ENCODE measurements around the gene FUT1.
A peak's percentile ranks its signal among the peaks of the same experiment; 100 is the strongest.
"Not testable (repeated sequence)": the region's sequence is repeated elsewhere in the genome, so short reads cannot be mapped to it uniquely, and the experiment has no call there.

The FUT1 gene

DNA sequence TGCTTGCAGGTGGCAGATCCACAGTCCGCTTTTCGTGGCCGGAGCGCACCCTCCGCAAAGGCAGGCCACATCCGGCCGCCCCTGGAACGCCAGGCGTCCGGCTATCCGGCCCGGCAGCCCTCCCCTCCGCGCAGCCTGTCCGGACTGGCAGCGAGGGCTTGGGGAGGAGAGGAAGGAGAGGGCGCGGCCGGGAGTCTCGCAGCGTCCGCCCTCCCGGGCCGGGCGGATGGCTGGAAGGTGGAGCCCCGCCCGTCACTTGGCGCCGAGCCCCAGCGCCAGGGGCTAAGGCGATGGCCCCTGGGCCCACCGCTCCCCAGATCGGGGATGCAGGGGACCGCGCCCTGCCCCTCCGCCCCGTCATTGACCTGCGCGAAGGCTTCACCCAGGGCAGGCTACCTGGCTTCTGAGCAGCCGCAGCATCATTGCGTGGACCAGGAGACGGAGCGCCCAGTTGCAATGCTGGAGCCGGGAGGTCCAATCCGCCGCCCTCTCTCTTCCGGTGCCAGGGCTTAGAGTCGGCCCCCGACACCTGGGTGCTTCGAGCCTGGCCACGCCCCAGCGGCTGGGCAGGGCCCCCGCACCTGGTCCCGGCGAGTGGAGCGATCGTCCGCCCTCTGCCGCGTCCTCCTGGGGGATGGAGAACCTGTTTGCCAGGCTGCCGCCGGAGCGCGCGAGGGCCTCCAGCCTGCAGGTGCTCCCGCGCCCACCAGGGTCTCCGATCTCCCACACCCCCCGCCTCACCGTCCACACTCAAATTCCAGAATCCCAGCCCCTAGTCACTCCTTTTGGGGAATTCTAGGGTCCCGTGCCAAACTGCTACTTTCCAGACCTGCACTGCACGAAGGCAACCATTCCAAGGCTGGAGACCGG, at the start of gene FUT1:
Gene FUT1 (minus strand): TSS at position 146 of the 870 bp plus-strand sequence. CDS start 1,360 bp downstream, outside the sequence.
- no peak for DNase-seq

GRCh38 chr19:48799358-48800300, 47.2 kb upstream of the FUT1 start:
- no peak for DNase-seq

DNA sequence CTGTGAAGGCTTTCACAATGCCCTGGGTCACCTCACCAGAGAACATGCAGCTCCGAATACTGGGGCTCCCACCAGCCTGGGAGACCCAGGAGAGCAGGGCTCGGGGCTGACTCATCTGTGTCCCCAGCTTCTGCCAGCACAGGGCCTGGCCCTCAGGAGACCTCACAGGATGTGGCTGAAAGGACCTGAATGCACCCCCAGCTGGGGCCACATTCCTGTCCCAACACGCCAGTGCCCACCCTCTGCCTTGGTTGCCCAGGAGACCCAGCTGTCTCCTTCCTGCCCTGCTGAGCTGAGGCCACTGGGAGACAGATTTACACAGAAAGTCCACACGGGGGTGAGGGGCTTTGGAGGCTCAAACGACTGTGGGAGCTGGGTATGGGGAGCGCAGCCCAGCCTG, 46.5 kb upstream of the FUT1 start:
- DNase-seq, result no peak

GRCh38 chr19:48797103-48797502, 44.7 kb upstream of the FUT1 start:
- no peak for DNase-seq

DNA sequence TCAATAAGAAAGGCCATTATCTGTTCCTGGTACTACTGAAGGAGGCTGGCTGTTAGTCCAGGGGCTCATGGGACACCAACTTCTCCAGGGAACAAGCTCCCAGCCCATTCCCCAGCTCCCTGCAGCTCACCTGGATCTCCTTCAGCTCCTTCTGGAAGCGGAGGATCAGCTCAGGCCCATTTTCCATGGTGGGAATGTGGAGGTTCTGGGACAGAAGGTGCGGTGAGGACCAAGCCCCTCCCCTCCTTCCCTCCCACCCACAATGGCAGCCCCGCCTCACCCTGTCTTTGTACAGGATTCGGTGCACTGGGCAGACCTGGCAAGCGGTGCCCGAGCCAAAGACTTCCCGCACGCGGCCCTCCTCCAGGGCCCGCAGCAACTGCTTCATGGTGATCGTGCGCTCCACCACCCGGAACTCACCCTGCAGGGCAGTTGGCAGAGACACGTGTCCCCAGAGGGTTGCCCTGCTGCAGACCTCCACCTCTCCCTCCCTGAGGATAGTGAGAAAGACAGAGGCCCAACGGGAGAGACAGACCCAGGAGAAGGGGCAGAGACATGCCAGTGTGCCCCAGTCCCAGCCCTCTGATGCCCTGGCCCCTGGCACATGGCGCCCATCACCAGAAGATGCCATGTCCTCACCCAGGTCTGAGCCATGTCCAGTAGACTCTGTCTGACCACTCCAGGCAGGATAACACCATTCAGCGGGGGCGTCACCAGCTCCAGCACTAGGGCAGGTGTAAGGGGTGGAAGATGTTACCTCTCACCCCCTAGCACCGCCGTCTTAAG, 44.0 kb upstream of the FUT1 start:
- no peak for DNase-seq

DNA sequence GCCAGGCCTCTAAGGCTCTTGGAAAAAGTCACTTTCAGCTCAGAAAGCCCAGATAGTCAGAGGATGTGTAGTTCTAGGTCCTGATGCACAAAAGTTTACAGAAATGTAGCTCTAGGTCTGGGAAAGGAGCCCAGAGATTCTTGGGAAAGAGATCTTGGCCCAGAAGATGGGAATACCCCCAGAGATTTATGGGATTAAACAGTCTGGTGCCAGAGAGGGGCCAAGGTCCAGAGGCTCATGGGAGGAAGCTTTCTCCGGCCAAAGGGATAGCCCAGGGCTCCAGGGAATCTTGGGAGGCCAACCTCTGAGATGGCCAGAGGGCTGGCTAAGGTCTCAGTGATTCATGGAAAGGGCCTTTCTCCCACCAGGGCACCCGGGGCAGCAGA, 43.2 kb upstream of the FUT1 start:
- no peak for DNase-seq

DNA sequence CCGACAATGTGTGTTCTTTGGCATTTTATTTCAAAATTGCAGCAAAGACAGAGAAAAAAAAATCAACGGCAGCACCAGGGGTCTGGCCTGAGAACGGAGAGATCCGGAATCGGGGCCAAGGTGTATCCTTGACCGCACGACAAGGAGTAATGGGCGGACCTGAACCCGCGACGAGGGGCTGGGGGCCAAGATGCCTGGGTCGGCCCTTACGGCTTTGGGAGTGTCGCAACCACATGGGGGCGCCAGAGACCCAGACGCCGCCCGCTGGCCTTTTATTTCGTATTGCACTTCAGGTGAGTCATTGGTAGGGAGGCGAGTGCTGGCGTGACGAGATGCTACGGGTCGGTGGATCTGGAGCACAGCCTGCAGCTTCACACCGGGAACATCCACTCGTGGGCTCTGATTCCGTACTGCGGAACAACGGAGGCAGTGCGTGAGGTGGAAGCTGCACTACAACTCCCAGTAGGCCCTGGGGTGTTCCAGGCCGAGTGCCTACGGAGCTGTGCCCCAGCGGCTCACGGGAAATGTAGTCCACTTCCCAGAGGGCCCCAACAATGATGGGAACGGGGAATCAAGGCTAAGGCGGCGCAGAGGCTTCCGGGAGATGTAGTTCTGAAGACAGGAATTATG, 42.7 kb upstream of the FUT1 start:
- peak; percentile 48 for DNase-seq

GRCh38 chr19:48794291-48794690, 41.9 kb upstream of the FUT1 start:
- no peak for DNase-seq

- DNase-seq, result no peak
Measured at GRCh38 chr19:48793271-48793670, 40.8 kb upstream of the FUT1 start.

GRCh38 chr19:48787331-48787730, 34.9 kb upstream of the FUT1 start:
- DNase-seq, result not testable (repeated sequence)

- DNase-seq, result not testable (repeated sequence)
Measured at GRCh38 chr19:48786422-48786821, 34.0 kb upstream of the FUT1 start.

- no peak for DNase-seq
Measured at GRCh38 chr19:48784527-48784926, 32.1 kb upstream of the FUT1 start.

DNA sequence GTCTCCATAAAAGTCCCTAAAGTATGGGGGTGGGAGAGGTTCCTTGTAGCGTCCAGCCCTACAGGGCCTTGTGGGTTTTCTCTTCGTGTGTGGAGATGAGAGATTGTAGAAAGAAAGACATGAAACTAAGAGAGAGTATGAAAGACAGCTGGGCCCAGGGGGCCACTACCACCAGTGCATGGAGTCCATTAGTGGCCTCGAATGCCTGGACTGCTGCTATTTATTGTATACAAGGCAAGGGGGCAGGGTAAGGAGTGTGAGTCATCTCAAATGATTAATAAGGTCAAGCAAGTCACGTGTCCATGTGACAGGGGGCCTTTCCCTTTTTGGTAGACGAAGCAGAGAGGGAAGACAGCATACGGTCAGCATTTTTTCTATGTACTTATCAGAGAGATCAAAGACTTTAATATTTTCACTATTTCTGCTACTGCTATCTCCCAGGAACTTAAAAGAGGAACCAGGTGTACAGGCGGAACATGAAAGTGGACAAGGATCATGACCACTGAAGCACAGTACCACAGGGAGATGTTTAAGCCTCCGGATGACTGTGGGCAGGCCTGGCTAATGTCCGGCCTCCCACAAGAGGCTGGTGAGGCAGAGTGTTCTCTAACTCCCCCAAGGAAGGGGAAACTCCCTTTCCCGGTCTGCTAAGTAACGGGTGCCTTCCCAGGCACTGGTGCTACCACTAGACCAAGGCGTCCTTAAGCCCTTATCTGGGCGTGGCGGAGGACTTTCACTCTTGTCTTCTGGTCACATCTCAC, 28.4 kb upstream of the FUT1 start:
- DNase-seq, result no peak

DNA sequence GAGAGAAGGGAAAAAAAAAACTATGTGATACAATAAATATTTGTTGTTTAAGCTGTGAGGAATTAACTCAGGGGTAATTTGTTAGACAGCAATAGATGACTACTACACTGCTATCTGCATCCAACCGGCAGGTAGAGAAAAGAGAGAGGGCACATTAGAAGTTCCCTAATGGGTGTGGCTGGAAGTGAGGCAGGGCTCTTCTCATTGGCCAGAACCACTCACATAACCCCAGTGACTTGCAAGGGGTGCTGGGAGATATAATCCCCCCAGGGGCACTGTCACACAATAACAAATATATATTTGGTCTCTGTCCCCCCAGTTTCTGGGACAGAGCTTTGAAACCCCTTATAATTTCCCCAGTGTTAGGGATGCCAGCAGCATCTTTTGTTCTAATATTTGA, 27.2 kb upstream of the FUT1 start:
- no peak for DNase-seq

DNA sequence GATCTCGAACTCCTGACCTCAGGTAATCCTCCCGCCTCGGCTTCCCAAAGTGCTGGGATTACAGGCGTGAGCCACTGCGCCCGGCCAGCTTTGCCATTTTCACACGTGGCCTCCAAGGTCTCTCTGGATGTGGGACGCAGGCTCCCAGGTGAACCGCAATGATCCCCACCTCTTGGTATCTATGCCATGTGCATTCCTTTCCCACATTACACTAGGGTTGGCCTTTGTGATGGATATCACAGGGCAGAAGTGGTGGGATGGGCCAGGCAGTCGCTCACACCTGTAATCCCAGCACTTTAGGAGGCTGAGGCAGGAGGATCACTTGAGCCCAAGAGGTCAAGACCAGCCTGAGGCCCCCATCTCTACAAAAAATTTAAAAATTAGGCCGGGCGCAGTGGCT, 25.3 kb upstream of the FUT1 start:
- no peak for DNase-seq

GRCh38 chr19:48777139-48777538, 24.7 kb upstream of the FUT1 start:
- no peak for DNase-seq

GRCh38 chr19:48772503-48772953, 20.1 kb upstream of the FUT1 start:
- DNase-seq, result no peak

DNA sequence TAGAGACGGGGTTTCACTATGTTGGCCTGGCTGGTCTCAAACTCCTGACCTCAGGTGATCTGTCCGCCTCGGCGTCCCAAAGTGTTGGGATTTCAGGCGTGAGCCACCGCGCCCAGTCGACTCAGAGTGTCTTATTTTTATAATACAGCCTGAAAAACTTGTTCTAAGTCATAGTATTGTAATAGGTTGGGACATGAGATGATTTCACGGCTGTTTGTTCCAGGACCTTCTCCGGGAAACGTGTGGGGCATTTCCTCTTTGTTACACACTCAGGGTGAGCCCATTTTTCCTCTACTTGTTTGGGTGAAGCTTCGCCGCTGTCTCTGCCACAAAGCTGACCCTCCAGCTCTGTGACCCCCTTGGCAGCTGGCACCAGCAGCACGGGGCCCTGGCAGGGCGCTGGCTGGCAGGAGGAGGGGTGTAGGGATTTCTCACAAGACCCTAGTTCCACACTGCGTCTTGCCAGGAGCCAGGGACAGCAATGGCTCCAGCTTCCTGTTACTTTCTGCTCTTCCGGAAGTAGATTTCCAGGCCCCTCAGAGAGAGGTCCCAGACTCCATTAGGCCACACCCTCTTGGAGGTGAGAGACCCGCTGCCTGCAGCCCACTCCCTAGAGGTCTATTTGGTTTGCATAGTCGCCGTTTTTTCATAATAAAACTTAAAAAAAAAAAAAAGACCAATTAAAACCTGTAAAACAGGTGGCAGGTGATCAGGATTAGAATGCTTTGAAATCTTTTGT, 18.5 kb upstream of the FUT1 start:
- DNase-seq, result no peak

GRCh38 chr19:48770266-48770665, 17.8 kb upstream of the FUT1 start:
- DNase-seq, result no peak

- DNase-seq, result peak; percentile 14
Measured at GRCh38 chr19:48768994-48769713, 16.7 kb upstream of the FUT1 start.

Measured in GF-D8 (cell line).